Fibroblast of skin of left biceps (primary cell): Measurements from ENCODE around the gene TMEM14A.

Source experiments
- DNase-seq, 2 experiments: peaks; one replicate each; pipeline ENCODE4 v3.0.0-alpha.2; 2013; ENCODE audit warnings: low read depth in 2 of 2

The TMEM14A gene

DNA sequence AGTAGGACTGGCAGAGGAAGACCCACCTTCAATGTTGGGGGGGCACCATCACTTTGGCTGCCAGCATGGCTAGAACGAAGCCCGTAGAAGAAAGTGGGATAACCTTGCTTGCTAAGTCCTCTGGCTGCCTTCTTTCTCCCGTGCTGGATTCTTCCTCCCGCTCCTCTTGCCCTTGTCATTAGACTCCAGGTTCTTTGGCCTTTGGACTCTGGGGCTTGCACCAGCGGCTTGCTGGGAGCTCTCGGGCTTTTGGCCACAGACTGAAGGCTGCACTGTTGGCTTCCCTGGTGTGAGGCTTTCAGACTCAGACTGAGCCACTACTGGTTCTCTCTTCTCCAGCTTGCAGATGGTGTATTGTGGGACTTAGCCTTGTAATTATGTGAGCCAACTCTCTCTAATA, 64.2 kb downstream of the TMEM14A start:
- no peak for DNase-seq

DNA sequence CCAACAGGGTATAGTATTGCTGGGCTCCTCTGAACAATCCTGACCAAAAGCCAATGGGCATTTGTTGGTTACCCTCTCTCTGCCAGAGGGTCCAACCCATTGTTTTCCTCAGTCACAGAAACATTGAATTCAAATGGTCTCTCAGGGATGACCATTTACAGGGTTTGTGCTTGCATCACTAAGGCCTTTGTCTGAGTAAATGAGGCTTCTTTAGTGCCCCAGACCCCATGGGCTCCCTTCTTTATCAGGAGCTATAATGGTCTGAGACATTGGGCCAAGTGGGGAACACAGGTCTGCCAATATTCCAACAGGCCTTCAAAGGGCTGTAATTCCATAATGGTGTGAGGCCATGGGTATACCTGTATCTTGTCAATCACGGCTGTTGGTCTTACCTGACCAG, 65.2 kb downstream of the TMEM14A start:
- no peak for DNase-seq
